Heart right ventricle (tissue), 16 donors: ENCODE results near the gene DIP2A. TPM values are rescaled to one million over a fixed set of nuclear protein-coding genes. Genes with fewer than 3 reads are reported as not detected.

Experiments used
- ATAC-seq, 8 donors: fragments of 200-7000 bp; cut with Tn5 transposase; one replicate each; pipeline ENCODE4 v1.9.1; 2020; ENCODE audit warnings: mild to moderate bottlenecking in 8 of 8, moderate library complexity in 8 of 8, moderate number of reproducible peaks in 1 of 8
- DNase-seq, 2 donors: peaks; one replicate each; pipeline ENCODE4 v3.0.0-alpha.2; 2020
- H3K27ac ChIP-seq, 10 donors: fragments of 200-600 bp; sonication (generic) in 2 of 10; one replicate each; pipeline versions ENCODE4 v1.5.0 to v1.8.0; 2020 to 2022; ENCODE audit warnings: mild to moderate bottlenecking in 3 of 10
- H3K27me3 ChIP-seq, 7 donors: fragments of 200-600 bp; one replicate each; pipeline ENCODE4 v1.8.0; 2021 to 2022; ENCODE audit warnings: mild to moderate bottlenecking in 2 of 7
- H3K36me3 ChIP-seq, 9 donors: fragments of 200-600 bp; sonication (generic) in 1 of 9; one replicate each; pipeline versions ENCODE4 v1.5.0 to v1.8.0; 2020 to 2022; ENCODE audit warnings: mild to moderate bottlenecking in 2 of 9
- H3K4me1 ChIP-seq, 9 donors: fragments of 200-600 bp; sonication (generic) in 1 of 9; one replicate each; pipeline versions ENCODE4 v1.5.0 to v1.8.0; 2020 to 2022; ENCODE audit warnings: mild to moderate bottlenecking in 4 of 9
- H3K4me3 ChIP-seq, 10 donors: fragments of 200-600 bp; sonication (generic) in 2 of 10; one replicate each; pipeline versions ENCODE4 v1.5.0 to v1.8.0; 2020 to 2022; ENCODE audit warnings: mild to moderate bottlenecking in 7 of 10, moderate library complexity in 2 of 10
- H3K9me3 ChIP-seq, 11 donors: fragments of 200-600 bp in 10 of 11; sonication (generic) in 2 of 11; one replicate each; pipeline versions ENCODE4 v1.5.0 to v1.8.0; 2013 to 2022; ENCODE audit warnings: mild to moderate bottlenecking in 2 of 11, control low read depth in 1 of 11, moderate library complexity in 1 of 11
- CTCF ChIP-seq, 9 donors: fragments of 200-600 bp; sonication (generic) in 2 of 9; IDR thresholded peaks; one replicate each; pipeline versions ENCODE4 v1.5.0 to v1.8.0; 2021 to 2022; ENCODE audit warnings: antibody characterized with exemption in 9 of 9, mild to moderate bottlenecking in 5 of 9, moderate library complexity in 1 of 9
- WGBS, 2 donors: extraction: QIAGEN DNeasy Blood & Tissue Kit; methylation state at CpG; one replicate each; pipeline ENCODE4 v1.1.7; 2013; ENCODE audit warnings: inconsistent platforms in 1 of 2; 5-methylcytosine and 5-hydroxymethylcytosine counted together
- intact Hi-C, 10 donors: fragments of 100-400 bp; cut with DNase I; formaldehyde crosslinking; loops; one replicate each; pipeline versions ENCODE4 v1.11.1 to v1.14.2; 2022
- polyA plus RNA-seq, 2 donors: library from polyadenylated mRNA; stranded (reverse); fragments of 200-250 nt; gene quantifications; one replicate each; pipeline ENCODE4 v1.2.3, GENCODE V29; 2013
- total RNA-seq, 10 donors: library from RNA; stranded (reverse); fragmentation: NEBNext Ultra II Directional in 3 of 10; extraction: Animal tissue kit (Norgen Biotek cat#: 25700) in 3 of 10; gene quantifications; one replicate each; pipeline versions ENCODE4 v1.2.1 to v1.2.4, GENCODE V29; 2021 to 2023
- donor health status: Arrhythmogenic right ventricular cardiomyopathy.
- donor health status: ischemic (EF 13 %, LVEDD 7.1; RV severe dilation, severe dysfunction).
- donor health status: healthy with polysubstance abuse.
- donor health status: DM: no; HTN: yes; CAD: no.
- donor health status: DM: no; HTN: no; CAD: no.
- donor health status: ischemic (EF 25% LVEDD 6.9; RV normal size, moderate dysfunction).
- donor health status: ischemic (EF 25% LVEDD 5.7; RV mildly dilated, moderate dysfunction).
- donor health status: healthy.
- donor health status: DM: yes; HTN: yes; CAD: no.
- donor health status: Ischemic cardiomyopathy.
- donor health status: ischemic (EF 35%, LVEDD 5.7; RV mildly dilated, moderate dysfunction).
- donor health status: nonischemic (EF 11% LVEDD 7.7; RV severe dilation, severe dysfunction).
- donor health status: DM: yes; HTN: yes; CAD: no.
- donor health status: PGD.
- donor health status: ischemic (EF 29% LVEDD 5.4; RV normal size, mild dysfunction).
- donor health status: nonischemic (EF 23%, LVEDD 6.1; RV moderate dilation, normal function).

Gene DIP2A
- total and polyA plus RNA-seq, 12 donors, result 9.4 to 45.2 (median 22.9) TPM

- no peak overlapping the region for H3K4me3 ChIP-seq
- no peaks in the 10 kb centered on the region for H3K27me3 ChIP-seq
- no peak for DNase-seq
- H3K9me3 ChIP-seq, result no peaks in the 10 kb centered on the region
- H3K4me1 ChIP-seq, result no peaks in the 10 kb centered on the region
- ATAC-seq, result no peak
- no peak for TF ChIP-seq CTCF (IDR thresholded peaks at IDR 0.05)
- H3K27ac ChIP-seq, result no peak overlapping the region
- H3K36me3 ChIP-seq, result peaks cover 0 to 100% (median 47%) of the 10 kb centered on the region in 9 donors
- intact Hi-C loops, result loop anchor here in 1 of 10 donors (10.0 kb wide), 1 partner anchor 173 kb away; no protein-coding TSS in a partner anchor
- WGBS, 2 donors, result 87 to 88% methylated on average over 13 of the region's 13 CpGs
Observed at GRCh38 chr21:46437511-46437910, 21.2 kb upstream of the DIP2A start.

- peaks cover 0 to 100% (median 44%) of the 10 kb centered on the region in 9 donors for H3K36me3 ChIP-seq
- no peak for TF ChIP-seq CTCF (IDR thresholded peaks at IDR 0.05)
- peaks cover 0 to 6% (median 0%) of the 10 kb centered on the region in 9 donors for H3K4me1 ChIP-seq
- H3K27ac ChIP-seq, result no peak overlapping the region
- H3K27me3 ChIP-seq, result no peaks in the 10 kb centered on the region
- intact Hi-C loops, result loop anchor here in 1 of 10 donors (10.0 kb wide), 1 partner anchor 173 kb away; no protein-coding TSS in a partner anchor
- 96% methylated on average over 11 of the region's 11 CpGs for WGBS, 2 donors
- no peak for DNase-seq
- H3K4me3 ChIP-seq, result no peak overlapping the region
- ATAC-seq, result no peak
- no peaks in the 10 kb centered on the region for H3K9me3 ChIP-seq
Observed at GRCh38 chr21:46438241-46438640, 20.4 kb upstream of the DIP2A start.

DNA sequence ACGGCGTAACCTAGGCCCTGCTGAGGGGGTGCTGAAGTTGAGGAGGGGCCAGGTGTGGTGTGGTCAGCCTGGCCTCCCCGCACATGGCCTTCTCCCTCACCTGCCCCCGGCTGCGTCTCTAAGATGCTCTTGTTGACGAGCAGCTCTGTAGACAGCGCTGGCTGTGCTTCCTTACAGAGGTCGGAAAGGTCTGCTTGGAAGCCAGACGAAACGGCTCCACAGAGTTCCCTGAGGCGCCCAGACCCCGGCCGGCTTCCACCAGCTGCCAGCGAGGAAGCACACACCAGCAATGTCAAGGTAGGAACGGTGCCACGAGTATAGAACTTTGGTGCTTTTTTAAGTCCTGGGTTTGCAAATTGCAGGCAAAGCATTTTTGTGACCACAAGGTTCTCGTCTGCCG lies 18.8 kb upstream of the DIP2A start:
- DNase-seq (no peak), ATAC-seq (no peak)
- Histone ChIP-seq H3K9me3 (no peaks in the 10 kb centered on the region), H3K4me1 (peaks cover 0 to 17% (median 6%) of the 10 kb centered on the region in 9 donors), H3K36me3 (peaks cover 0 to 98% (median 44%) of the 10 kb centered on the region in 9 donors), H3K27ac (no peak overlapping the region), H3K27me3 (no peaks in the 10 kb centered on the region), H3K4me3 (no peak overlapping the region)
- WGBS, 2 donors, result 93% methylated on average over 18 of the region's 18 CpGs
- no peak for TF ChIP-seq CTCF (IDR thresholded peaks at IDR 0.05)
- intact Hi-C loops, result loop anchor here in 2 of 10 donors (5.0 to 10.0 kb wide), 2 partner anchors 52 to 175 kb away; no protein-coding TSS in a partner anchor

- no peak for DNase-seq
- no peaks in the 10 kb centered on the region for H3K9me3 ChIP-seq
Observed at GRCh38 chr21:46441331-46441730, 17.4 kb upstream of the DIP2A start.

More at GRCh38 chr21:46441331-46441730, 17.4 kb upstream of the DIP2A start:
- Histone ChIP-seq H3K27me3 (no peaks in the 10 kb centered on the region), H3K4me1 (peaks cover 0 to 17% (median 6%) of the 10 kb centered on the region in 9 donors), H3K36me3 (peaks cover 0 to 98% (median 48%) of the 10 kb centered on the region in 9 donors), H3K4me3 (no peak overlapping the region), H3K27ac (no peak overlapping the region)
- ATAC-seq, result no peak
- 95 to 96% methylated on average over 14 of the region's 14 CpGs for WGBS, 2 donors
- intact Hi-C loops, result loop anchor here in 1 of 10 donors (5.0 kb wide), 1 partner anchor 51 kb away; no protein-coding TSS in a partner anchor
- TF ChIP-seq CTCF (IDR thresholded peaks at IDR 0.05), result no peak
